Activated naive CD4-positive, alpha-beta T cell treated with anti-CD3 and anti-CD28 coated beads, Interleukin-2, amount 50 U/mL, for 72 hours (primary cell): ENCODE results near the gene CYFIP1. TPM values are rescaled to one million over a fixed set of nuclear protein-coding genes. Genes with fewer than 3 reads are reported as not detected.
"Not testable (repeated sequence)": the region's sequence is repeated elsewhere in the genome, so short reads cannot be mapped to it uniquely, and the experiment has no call there.

Source experiments
- ATAC-seq, 2 donors: fragments of 150-1000 bp; cut with Tn5 transposase; 2 replicates each; pipeline ENCODE4 v1.10.0; 2021; ENCODE audit warnings: mild to moderate bottlenecking in 2 of 2, moderate library complexity in 2 of 2
- DNase-seq, 2 donors: peaks; one replicate each; pipeline ENCODE4 v3.0.0; 2021 to 2022; ENCODE audit warnings: low spot score in 2 of 2
- H3K27ac Mint-ChIP-seq, 2 donors: one replicate each; pipeline ENCODE4 v1.8.0; 2022; ENCODE audit warnings: mild to moderate bottlenecking in 2 of 2, mixed read lengths in 2 of 2
- H3K36me3 Mint-ChIP-seq, 2 donors: one replicate each; pipeline ENCODE4 v1.8.0; 2022; ENCODE audit warnings: mixed read lengths in 2 of 2
- H3K9me3 Mint-ChIP-seq, 2 donors: one replicate each; pipeline ENCODE4 v1.8.0; 2022; ENCODE audit warnings: mixed read lengths in 2 of 2
- total RNA-seq, 2 donors: library from RNA; stranded (reverse); gene quantifications; one replicate each; pipeline ENCODE4 v1.2.3, GENCODE V29; 2022

CYFIP1 gene
- 10 to 100 TPM; 19.2 to 40.6 TPM for total RNA-seq

GRCh38 chr15:22980189-22981050, at the start of gene CYFIP1:
CYFIP1 (minus strand) TSS chr15:22980368; CDS start chr15:22947285, 33,083 bp downstream.
- Mint-ChIP-seq H3K9me3 (no peaks in the 10 kb centered on the region), H3K27ac (no peak within 1 kb of the TSS), H3K36me3 (peaks cover 6 to 9% of the 10 kb centered on the region in 2 donors)
- DNase-seq = peak; percentile 20 to 78
- peak; percentile 49 to 86 for ATAC-seq

DNA sequence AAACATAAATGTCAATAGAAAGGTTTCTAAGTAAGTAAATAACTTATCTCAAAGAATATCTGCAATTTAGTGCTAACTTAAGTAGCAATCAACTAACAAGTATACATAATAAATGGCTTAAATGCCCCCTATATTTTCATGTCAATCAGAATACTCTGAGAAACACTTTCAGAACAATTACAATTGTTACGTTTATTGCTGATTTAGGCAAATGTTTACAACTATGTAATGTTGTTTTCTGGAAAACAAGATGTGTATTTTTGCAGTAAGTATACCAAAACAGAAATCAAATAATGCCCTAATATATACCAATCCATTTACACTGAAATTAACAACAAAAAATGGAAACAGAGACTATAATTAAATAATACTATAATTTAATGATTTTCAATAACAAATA, 46.0 kb upstream of the CYFIP1 start:
- no peaks in the 10 kb centered on the region for H3K9me3 Mint-ChIP-seq
- ATAC-seq = no peak
- no peak overlapping the region for H3K27ac Mint-ChIP-seq
- peaks cover 10 to 13% of the 10 kb centered on the region in 2 donors for H3K36me3 Mint-ChIP-seq
- DNase-seq = no peak

DNA sequence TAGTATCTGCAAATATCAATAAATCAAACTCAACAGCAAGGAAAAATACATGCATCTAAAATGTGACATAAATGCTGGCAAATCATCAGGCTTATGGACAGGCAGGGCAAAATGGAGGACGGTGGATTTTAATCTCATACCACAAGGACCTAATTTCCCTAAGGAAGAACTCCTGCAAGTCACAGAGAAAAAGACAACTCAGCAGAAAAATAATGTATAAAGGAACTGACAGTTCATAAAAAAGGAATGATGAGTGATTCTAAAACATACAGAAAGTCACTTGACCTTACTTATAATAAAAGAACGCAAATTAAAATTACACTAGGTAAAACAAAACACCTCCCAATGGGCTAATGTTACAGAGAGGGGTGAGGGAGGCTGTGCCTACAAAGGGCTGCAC, 42.0 kb upstream of the CYFIP1 start:
- no peaks in the 10 kb centered on the region for H3K9me3 Mint-ChIP-seq
- ATAC-seq (no peak), DNase-seq (no peak)
- no peak overlapping the region for H3K27ac Mint-ChIP-seq
- H3K36me3 Mint-ChIP-seq = peaks cover 10 to 13% of the 10 kb centered on the region in 2 donors

DNA sequence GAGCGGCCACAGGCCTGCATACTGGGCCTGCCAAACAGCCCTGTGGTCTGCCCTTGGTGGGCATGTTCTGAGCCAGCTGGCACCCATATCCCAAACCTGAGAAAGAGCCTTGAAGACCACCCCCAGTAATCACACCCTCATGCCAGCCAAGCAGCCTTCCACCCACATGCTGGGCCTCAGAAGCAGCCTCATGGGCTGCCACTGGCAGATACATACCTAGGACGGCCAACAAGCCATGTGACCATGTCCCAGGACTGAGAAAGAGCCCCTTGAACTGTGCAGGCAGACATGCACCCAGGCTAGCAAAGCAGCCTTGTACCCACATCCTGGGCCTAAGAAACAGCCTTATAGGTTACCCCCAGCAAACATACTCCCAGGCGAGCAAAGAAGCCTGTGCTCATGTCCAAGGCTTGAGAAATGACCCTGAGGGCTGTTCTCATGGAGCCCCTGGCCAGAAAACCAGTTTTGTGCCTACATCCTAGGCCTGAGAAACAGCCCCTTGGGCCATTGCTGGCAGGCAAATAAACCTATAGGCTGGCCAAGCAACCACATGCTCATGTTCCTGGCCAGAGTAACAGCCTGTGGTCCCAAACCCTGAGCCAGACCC, 34.3 kb upstream of the CYFIP1 start:
- H3K9me3 Mint-ChIP-seq = no peaks in the 10 kb centered on the region
- no peak overlapping the region for H3K27ac Mint-ChIP-seq
- H3K36me3 Mint-ChIP-seq = peaks cover 0 to 11% of the 10 kb centered on the region in 2 donors
- no peak for ATAC-seq
- DNase-seq = no peak

DNA sequence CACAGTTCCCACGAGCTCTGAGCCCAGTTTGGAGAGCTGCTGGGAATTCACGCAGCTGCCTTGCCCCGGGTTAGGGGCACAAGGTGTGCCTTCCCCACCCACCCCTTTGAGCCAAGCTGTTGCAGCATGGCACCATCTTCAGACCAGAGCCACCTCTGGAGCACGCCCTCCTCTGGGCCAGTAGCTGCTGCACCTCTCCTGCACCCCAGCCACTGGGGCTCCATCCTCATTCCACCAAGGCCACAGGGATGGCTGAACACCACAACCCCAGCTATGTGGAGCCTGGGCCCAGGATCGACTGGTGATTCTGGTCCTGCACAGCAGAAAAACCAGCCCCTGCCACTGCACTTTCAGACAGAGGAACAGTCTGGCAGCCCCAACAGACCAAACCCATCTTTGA, 33.5 kb upstream of the CYFIP1 start:
- ATAC-seq = no peak
- Mint-ChIP-seq H3K36me3 (peaks cover 0 to 11% of the 10 kb centered on the region in 2 donors), H3K9me3 (no peaks in the 10 kb centered on the region), H3K27ac (no peak overlapping the region)
- no peak for DNase-seq

GRCh38 chr15:23012616-23013015, 32.4 kb upstream of the CYFIP1 start:
- DNase-seq, H3K27ac Mint-ChIP-seq, H3K9me3 Mint-ChIP-seq, ATAC-seq: not testable (repeated sequence)
- peaks cover 2 to 11% of the 10 kb centered on the region in 2 donors for H3K36me3 Mint-ChIP-seq

GRCh38 chr15:23003736-23004135, 23.6 kb upstream of the CYFIP1 start:
- DNase-seq (no peak), ATAC-seq (no peak)
- Mint-ChIP-seq H3K9me3 (no peaks in the 10 kb centered on the region), H3K36me3 (peaks cover 6 to 11% of the 10 kb centered on the region in 2 donors), H3K27ac (no peak overlapping the region)

DNA sequence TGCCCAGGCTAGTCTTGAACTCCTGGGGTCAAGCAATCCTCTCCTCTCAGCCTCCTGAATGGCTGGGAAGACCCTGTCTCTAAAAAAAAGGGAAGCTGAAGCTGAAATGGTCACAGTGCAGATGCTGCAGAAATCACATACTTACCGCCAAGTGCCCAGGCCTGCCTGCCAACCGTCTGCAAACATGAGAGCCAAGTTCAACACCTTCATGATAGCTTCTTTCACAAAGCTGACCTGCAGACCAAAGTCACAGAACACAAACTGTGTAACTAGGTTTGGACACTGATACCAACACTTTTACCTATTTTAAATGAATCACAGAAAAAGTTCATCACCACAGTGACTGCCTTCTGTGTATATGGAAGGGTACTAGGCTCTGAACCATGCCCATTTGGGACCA, 22.8 kb upstream of the CYFIP1 start:
- Mint-ChIP-seq H3K36me3 (peaks cover 6 to 11% of the 10 kb centered on the region in 2 donors), H3K27ac (no peak overlapping the region), H3K9me3 (no peaks in the 10 kb centered on the region)
- no peak for ATAC-seq
- no peak for DNase-seq

DNA sequence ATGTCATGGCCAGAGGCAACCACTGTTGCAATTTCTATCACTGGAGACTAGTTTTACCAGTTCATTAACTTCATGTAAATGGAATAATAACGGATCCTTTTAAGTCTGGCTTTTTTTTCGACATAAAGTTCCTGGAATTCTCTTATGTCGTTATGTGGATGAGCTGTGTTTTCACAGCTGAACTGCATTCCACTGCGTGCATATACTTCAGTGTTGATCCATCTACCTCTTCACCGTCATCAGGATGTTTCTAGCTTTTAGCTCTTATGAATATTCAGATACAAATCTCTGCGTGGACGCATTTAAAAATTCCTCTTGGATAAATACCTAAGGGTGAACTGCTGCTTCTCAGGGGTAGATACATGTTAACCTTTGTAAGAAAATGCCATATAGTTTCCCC, 15.6 kb upstream of the CYFIP1 start:
- no peak for ATAC-seq
- Mint-ChIP-seq H3K9me3 (no peaks in the 10 kb centered on the region), H3K36me3 (peaks cover 0 to 5% of the 10 kb centered on the region in 2 donors), H3K27ac (no peak overlapping the region)
- no peak for DNase-seq

- no peak for ATAC-seq
- DNase-seq = no peak
- Mint-ChIP-seq H3K36me3 (peaks cover 0 to 2% of the 10 kb centered on the region in 2 donors), H3K27ac (no peak overlapping the region), H3K9me3 (no peaks in the 10 kb centered on the region)
These were observed 11.8 kb upstream of the CYFIP1 start for GRCh38 chr15:22992024-22992326.

DNA sequence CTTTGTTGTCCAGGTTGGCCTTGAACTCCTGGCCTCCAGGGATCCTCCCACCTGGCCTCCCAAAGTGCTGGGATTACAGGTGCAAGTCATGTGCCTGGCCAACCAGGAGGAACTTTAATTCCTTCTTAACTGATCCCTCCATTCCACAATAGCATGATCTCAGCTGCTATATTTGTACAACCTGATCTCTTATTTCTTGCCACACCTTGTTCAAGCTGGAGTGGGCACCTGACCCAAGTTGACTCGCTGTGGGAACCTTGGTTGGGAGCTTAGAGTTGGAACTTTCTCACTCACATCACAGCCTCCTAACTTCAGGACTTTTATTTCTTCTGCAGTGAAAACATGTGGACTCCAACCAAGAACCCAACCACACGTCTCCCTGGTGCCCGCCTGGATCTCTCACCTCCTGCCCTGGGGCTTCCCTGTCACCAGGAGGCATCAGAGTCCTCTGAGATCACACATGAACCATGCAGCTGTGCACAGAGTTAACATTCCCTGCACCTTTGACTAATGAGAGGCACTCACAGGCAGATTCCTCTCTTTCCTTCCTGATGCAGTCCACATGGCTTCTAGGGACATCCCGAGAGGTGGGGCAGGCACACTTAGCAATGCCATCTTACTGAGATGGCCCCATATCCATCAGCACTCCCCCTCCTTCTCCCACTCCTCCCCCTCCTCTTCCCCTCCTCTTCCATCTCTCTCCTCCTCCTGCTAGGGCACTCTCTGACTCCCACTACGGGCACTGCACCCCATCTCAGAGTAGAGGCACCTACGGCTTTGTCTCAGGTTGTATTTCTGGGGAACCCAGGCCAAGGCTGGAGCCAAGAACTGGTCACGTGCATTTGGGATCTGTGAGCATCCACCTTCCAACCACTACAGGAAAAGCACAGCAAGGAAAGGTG, 9.7 kb upstream of the CYFIP1 start:
- no peak for ATAC-seq
- no peaks in the 10 kb centered on the region for H3K9me3 Mint-ChIP-seq
- no peak for DNase-seq
- H3K27ac Mint-ChIP-seq = no peak overlapping the region
- H3K36me3 Mint-ChIP-seq = no peaks in the 10 kb centered on the region

DNA sequence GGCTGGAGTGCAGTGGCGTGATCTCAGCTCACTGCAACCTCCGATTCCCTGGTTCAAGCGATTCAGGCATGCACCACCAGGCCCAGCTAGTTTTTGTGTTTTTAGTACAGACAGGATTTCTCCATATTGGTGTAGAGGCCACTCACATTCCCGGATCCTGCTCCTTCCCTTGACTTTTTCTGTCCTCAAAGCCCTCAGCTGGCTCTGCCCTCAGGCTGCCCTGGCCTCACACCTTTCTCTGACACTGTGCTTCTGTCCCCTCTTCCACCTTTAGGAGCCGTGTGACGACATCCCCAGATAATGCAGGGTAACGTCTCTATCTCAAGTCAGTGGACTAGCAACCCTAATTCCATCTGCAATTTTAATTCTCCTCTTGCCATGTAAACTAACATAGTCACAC, 8.6 kb upstream of the CYFIP1 start:
- no peaks in the 10 kb centered on the region for H3K36me3 Mint-ChIP-seq
- DNase-seq (no peak), ATAC-seq (no peak)
- H3K27ac Mint-ChIP-seq = no peak overlapping the region
- H3K9me3 Mint-ChIP-seq = no peaks in the 10 kb centered on the region

DNA sequence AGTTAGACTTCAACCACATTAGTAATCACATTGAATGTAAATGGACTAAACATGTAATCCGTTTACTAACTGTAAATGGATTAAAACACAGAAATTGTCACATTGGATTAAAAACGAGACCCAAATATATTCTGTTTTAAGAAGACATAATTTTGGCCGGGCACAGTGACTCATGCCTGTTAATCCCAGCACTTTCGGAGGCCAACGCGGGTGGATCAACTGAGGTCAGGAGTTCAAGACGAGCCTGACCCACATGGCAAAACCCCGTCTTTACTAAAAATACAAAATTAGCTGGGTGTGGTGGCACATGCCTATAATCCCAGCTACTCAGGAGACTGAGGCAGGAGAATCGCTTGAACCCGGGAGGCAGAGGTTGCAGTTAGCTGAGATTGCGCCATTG, 1.8 kb upstream of the CYFIP1 start:
- not testable (repeated sequence) for ATAC-seq, H3K9me3 Mint-ChIP-seq, H3K27ac Mint-ChIP-seq, H3K36me3 Mint-ChIP-seq, DNase-seq

DNA sequence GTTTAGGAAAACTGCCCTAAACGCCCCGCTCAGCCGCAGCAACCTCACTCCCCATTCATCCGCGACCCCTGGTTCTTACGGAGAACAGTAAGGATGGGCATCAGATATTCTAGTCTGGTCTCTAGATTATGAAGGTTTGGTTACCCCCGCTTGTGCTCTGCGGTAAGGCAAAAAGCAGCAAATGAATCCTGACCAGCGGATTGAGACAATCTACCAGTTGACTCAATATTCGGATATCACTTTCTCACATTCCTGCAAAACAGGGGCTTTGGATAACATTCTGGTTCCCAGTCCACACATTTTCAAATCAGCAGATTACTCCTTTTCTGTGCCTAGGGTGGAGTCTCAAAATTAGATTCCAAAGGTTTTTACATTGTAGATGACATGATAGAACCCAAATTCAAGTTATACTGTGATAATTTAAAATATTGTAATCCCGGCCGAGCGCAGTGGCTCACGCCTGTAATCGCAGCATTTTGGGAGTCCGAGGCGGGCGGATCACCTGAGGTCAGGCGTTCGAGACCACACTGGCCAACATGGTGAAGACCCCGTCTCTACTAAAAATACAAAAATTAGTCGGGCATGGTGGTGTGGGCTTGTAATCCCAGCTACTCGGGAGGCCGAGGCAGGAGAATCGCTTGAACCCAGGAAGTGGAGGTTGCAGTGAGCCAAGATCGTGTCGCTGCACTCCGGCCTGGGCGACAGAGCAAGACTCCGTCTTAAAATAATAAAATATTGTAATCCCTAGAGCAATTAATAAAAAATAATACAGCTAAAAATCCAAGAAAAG, 1.1 kb upstream of the CYFIP1 start:
- Mint-ChIP-seq H3K9me3 (no peaks in the 10 kb centered on the region), H3K27ac (no peak overlapping the region), H3K36me3 (peaks cover 6 to 9% of the 10 kb centered on the region in 2 donors)
- ATAC-seq (no peak), DNase-seq (no peak)

DNA sequence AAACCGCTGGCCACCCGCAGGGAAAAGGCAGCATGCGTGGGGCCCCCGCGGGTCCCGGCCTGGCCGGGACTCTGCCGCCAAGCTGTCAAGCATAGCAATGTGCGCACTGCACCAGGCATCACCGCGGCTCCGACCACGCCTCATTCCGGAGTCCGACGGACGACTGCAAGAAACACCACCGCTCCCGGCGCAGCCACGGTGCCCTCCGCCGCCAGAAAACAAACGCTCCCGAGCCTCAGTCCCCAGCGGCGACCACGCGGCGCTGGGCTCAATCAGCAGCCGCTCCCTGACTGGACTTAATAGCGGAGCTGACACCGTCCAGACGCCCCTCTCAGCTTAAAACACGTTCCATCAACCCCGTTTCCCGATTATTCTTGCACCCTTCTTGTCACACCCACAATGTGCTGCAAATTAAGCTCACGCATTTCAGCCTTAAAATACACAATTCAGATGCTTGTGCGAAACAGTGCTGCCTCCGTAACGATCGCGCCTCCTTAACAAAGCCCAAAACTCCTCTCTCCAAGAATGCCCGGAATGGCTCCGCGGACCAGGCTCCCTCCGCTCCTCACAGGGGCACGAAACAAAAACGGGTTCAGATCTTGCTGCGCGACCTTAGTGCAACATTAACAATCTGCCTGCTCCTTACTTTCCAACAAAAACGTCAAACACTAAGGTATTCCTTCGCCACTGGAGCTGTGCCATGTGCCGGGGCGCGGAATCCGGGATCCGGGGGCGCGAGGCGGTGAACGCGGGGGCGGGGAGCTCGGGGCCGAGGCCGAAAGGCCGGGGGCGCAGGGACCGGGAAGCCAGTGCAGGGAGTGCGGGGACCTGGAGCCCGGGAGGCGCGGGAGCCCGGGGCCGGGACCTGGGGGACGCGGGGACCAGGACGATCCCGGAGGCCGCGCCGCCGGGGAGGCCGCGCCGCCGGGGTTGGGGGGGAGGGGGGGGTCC, 655 bp downstream of the CYFIP1 start:
- ATAC-seq = peak; percentile 39 to 77
- Mint-ChIP-seq H3K27ac (no peak overlapping the region), H3K9me3 (no peaks in the 10 kb centered on the region), H3K36me3 (peaks cover 6 to 9% of the 10 kb centered on the region in 2 donors)
- peak in 1 of 2 donors; percentile 39 for DNase-seq
